ENCODE data around the gene DIP2C.

- TF ChIP-seq CTCF (conservative IDR thresholded peaks at IDR 0.05; ENCODE audit: low read length) (no peak), EZH2phosphoT487 (IDR thresholded peaks at IDR 0.05; ENCODE audit: borderline replicate concordance) (no peak)
Measured at GRCh38 chr10:664301-664700, 25.2 kb downstream of the DIP2C start.

All from Loucy (cell line).